SIG-M5 treated with dmso at 0.1 percent for 504 hours (cell line): Measurements from ENCODE around the gene ZNF23.

Experiments used
- DNase-seq: peaks from one replicate; lab custom pipeline; 2025; ENCODE audit not compliant: unreplicated experiment; lab: John Stamatoyannopoulos, UW

The ZNF23 gene

DNA sequence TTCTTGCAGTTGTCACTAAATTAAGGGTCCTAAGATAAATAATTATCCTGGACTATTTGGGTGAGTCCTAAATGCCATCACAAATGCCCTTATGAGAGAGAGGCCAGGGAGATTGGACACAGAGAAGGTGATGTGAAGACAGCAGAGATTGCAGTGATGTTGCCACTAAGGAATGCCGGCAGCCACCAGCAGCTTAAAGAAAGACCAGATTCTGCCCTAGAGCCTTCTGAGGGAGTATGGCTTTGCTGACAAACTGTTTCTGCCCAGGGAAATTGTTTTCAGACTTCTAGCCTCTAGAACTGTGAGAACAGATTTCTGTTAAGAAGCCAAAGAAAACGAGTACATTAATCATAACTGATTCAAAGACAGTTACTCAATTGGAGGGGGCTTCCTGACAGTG, 10.0 kb upstream of the ZNF23 start:
- no peak for DNase-seq

DNA sequence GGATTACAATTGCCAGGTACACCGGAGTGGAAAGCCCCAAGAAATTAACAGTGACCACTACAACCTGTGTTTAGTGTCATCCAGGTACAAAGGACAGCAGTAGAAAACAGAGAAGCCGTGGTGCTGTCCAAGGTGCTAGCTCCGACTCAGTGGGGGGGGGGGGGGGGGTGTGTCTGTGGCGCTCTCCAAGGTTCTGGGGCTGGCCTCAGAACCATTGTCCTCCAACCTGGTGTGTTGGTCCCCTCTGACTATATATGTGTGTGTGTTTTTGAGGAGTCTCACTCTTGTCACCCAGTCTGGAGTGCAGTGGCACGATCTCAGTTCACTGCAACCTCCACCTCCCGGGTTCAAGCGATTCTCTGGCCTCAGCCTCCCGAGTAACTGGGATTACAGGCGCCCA, 5.8 kb upstream of the ZNF23 start:
- peak; percentile 53 for DNase-seq

DNA sequence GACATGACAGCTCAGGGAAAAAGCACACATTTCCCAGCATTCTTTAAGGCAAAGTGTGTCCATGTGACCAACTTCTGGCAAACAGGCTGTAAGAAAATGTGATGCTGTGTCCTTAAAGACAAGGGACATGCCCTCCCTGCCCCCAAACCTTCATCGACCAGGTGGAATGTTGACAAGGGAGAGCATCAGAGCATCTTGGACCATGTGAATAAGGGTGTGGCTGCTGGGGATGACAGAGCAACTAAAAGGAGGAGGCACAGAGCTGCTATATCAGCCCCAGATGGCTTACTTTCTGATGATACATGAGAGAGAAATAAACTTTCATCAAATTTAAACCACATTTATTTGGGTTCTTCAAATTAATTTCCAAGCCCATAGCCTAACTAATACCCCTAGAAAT, 2.2 kb upstream of the ZNF23 start:
- DNase-seq: no peak

DNA sequence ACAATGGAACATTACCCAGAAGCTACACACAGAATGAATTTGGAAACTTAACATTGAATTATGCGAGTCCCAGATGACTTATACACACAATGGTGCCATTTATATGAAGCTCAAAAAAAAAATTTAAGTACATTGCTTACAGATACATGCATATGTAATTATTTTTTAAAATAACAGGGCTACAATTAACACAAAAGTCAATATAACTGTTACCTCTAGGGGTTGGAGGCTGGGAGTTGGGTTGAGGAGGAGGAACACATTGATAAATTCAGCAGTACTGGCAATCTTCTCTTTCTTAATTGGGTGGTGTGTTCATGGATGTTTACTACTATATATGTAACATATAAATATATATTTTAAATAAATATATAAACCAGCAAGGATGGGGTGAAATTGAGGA, 1.1 kb downstream of the ZNF23 start:
- DNase-seq: no peak

DNA sequence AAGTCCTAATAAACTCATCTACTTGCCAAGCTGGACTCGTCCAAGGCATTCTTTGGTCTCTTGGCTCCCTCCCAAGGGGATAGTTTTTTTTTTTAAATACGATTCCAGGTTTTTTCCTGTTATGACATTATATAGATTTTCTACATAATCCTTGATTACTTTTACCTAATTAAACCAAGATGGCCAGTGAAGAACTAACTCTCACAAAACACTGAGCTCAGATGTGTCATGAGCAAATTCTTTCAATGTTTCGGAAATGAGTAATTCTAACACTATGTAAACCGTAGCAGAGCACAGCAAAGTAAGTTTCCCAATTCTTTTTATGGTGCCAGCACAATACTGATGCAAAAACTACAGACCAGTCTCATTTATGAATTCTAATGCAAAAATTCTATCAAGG, 1.8 kb downstream of the ZNF23 start:
- no peak for DNase-seq

DNA sequence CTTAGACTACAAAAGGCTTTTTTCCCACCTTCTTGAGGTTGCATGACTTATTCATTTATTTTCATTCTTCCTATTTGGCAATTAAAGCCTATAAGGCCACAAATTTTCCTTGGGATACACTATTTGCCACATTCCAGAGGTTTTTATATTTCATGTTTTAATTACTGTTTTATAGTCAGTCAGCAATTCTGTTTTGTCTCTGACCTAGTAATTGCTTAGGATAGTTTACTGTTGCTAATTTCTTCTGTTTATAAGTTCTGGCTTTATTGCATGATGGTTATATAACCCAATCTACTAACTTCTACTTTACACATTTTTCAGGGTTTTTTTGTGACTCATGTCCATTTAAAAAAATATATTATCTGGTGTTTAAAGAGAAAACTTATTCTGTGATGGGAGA, 2.5 kb downstream of the ZNF23 start:
- DNase-seq: no peak

DNA sequence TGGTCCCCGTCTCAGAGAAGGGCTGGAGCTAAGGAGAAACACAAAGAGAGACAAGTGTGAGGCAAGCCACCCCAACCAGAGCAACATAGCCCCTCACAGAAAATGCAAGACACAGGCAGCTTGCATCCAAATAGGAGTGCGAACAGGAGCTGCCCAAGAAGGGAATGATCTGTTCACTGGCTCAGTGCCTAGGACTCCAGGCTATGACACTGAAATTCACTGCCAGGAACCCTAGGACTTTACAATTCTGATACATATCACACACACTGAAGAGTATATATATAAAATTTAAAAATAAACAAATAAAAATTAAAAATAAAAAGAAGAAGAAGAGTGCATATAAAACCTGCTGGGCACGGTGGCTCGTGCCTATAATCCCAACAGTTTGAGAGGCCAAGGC, 5.2 kb downstream of the ZNF23 start:
- no peak for DNase-seq

DNA sequence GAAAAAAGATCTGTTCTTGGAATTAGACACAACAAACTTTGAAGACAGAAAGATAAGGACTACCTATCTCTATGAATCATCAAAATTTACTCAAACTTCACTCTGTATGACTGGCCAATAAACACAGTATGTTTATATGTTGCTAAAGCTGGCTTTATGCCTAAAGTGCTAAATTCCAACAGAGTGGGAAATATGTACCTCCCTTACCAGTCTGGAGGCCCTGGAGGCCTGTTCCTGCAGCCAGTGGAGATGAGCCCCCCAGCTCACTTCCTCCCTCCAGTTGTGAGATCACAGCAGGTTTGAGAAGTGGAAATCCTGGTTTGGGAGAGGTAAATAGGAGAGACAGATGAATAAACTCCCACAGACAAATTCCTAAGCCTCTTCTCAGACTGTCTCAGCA, 9.0 kb downstream of the ZNF23 start:
- DNase-seq: no peak

DNA sequence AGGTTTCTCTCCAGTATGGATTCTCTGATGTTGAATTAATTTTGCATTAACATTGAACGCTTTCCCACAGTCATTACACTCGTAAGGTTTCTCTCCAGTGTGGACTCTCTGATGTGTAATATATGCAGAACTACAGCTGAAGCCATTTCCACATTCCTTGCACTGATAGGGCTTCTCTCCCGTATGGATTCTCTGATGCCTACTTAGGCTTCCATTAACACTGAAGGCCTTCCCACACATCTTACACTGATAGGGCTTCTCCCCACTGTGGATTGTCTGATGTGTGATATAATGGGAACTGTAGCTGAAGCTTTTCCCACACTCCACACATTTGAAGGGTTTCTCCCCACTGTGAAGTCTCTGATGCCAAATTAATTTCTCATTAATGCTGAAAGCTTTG, 13.0 kb downstream of the ZNF23 start:
- no peak for DNase-seq

DNA sequence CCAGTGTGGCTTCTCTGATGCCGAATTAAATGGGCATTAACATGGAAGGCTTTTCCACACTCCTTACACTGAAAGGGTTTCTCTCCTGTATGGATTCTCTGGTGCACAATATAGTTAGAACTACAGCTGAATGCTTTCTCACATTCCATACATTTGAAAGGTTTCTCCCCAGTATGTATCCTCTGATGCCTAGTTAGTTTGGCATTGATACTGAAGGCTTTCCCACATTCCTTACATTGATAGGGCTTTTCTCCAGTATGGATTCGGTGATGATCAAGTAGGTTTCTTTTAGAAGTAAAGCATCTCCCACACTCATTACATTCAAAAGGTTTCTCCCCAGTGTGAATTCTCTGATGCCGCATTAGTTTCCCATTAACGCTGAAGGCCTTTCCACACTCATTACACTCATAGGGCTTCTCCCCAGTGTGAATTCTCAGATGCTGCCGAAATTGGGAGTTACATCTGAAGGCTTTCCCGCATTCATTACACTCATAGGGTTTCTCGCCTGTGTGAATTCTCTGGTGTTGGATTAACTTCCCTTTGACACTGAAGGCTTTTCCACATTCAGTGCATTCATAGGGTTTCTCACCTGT, 13.7 kb downstream of the ZNF23 start:
- no peak for DNase-seq

DNA sequence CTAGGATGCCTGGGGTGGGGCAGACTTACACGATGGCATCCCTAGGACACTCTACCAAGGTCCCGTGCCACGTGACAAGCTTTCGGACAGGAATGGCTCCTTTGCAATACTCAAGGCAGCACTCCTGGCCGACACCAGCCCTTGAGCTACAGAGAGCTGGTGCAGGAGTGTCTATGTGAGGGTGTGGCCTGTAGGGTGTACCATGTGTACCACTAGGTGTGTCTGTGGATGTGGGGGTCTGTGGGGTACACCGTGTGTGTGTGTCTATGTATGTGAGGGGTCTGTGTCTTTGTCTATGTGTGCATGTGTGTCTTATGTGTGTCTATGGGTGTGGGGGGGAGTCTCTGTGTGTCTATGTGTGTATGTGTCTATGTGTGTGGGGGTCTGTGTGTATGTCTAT, 18.3 kb downstream of the ZNF23 start:
- DNase-seq: no peak

DNA sequence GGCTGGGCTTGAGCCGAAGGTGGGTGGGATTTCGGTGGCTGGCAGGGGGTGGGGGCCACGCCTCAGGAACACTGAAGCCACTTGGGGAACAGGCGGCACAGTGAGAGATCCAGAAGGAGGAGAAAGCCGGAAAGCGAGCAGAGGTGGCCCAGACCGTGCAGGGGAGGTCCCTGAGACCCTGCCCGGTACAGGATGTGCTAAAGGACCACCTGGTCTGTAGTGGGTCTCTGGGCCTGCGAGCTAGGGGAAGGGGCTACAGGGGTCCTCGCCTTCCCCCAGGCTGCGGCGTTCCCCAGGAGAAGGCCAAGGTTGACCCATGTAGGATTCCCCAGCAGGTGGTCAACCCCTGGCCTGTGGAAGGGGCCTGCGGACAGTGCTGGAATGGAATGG, 20.0 kb downstream of the ZNF23 start, which contains the start of gene TLE7:
TSS of gene TLE7 (minus strand) at position 4 of the 390 bp plus-strand sequence. CDS start 8,730 bp downstream, outside the sequence.
- DNase-seq: no peak

DNA sequence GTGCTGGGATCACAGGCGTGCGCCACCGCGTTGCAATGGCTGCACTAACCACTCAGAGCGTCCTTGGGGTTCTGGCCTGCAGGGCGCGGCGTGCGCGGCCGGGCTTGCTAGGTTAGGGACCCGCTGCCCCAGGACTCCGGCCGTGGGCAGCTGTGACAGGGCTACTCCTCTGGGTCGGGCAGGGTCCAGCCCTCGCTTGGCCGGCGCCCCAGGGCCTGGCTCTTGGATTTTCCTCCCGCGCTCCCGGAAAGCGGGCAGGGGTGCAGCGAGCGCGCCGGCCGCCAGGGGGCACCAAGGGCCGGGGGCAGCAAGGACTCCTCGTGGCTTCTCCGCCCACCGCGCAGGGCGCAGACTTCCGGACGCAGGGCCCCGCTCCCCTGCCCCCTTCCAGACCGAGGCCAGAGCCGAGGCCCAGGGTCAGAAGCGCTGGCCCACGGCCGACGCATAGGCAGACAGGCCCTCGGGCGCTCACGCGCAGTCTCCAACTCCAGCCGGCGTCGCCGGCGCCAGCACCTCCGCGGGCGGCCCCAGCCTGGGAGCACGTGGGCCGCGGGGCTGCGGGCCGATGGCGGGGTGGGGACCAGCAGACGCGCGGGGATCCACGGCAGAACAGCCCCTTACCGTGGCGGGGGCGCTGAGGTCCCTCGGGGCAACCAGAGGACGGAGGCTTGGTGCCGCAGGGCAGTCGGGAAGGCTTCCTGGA, 20.5 kb downstream of the ZNF23 start:
- no peak for DNase-seq

DNA sequence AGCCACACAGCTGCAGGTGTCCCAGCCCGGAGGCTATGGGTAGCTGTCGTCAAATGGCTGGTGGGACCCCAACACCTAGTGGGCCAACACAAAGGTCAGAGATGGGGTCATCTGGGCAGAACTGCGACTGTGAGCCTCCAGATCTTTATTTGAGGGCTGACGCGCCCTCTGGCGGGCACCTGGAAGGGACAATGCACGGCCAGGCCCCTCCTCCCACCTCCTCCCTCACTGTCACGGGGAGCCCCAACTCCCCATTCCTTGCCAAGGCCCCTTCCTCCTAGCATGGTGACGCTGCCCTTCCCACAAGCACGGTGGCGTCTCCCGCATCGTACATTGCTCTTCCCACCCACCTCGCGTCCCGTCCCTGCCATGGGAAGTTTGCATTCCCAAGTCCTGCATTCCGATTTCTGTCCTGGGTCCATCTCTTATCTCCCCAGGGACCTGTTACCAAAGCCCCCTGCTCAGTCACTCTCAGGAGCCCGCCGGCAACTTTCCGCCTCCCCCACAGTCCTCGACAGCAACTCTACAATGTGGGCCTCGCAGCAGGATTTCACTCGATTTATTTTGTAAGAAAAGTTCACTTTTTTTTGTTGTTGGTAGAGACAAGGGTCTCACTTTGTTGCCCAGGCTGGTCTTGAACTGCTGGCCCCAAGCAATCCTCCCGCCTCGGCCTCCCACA, 21.2 kb downstream of the ZNF23 start:
- no peak for DNase-seq

DNA sequence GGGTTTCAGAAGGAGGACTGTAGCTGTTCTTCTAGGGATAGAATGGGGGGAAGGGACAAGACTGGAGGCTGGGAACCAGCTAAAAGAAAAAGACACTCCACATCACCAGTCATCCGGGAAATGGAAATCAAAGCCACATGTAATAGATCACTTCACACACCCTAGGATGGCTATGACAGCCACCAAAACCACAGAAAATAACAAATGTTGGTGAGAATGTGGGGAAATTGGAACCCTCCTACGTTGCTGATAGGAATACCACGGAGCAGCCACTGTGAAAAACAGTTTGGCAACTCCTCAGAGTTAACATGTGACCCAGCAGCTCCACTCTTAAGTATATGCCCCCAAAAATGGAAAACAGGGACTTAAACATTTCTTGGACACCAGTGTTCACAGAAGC, 22.5 kb downstream of the ZNF23 start:
- DNase-seq: no peak

DNA sequence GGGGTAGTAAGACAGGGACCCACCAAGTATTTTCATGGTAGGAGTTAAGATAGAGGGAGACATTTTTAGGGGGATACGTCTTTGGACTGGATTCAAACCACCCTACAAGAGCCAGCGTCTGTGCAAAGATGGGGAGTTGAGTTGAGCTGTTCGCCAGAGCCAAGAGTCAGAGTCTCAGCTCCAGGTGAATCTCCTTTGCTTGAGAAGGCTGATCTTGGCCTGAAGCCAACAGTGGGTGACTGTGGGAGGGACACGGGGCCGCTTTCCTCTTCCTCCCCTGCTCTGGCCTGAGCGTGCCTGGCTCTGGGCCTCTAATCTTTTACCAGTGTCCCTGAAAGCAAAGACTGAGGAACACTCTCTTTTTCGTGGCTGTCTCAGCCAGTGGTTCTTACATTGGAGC, 25.6 kb downstream of the ZNF23 start:
- DNase-seq: no peak

DNA sequence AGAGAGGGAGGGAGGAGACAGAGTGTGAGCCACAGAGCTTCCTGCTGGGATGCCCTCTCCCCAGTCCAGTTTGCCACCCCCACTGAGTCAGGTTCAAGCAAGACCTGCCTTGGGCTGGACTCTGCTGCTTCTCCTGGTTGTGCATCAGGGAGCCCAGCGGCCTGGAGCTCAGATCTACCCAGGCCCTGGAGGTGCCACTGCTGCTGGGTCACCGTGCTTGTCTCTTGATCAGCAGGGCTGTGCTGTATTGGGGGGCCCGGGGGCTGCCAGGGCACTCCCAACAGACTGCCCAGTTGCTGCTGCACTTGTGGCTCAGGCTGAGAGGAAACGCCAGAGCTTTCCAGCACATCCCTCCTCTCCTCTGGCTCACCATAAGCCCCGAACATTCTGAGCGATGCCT, 29.1 kb downstream of the ZNF23 start:
- DNase-seq: no peak

DNA sequence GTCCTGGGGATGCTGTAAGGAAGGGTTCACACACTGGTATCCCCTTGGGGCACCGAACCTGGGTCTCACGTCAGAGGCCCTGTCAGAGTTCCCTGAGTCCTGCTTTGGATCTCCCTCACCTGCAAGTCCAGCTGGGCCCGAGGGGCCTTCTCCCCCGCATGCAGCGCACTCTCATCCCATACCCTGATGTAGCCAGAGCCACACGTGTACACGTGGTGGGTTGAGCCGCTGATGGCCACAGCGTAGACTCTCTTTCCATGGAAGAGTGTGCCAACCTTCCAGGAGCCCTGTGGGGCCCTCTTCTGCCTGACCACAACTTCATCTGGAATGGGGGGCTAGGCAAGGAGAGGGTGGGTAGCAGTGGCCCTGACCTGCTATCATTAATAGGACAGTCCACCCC, 30.1 kb downstream of the ZNF23 start:
- DNase-seq: no peak

DNA sequence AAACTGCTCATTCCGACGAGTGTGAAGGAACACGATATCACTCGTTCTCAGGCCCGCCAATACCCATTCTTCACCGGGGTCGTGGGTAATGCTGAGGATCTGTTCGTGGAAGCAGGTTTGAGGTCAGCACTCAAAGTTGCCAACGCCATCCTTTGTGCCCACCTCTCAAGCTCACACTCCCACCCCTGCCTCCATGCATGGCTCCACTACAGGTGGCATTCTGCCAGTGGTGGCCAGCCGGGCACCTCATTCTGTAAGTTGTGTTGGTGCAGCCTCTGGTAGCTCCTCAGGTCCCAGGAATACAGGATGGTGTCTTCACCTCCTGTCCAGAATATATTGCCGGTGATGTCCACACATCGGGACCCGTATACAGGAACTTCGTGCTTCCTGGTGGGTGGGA, 30.9 kb downstream of the ZNF23 start:
- DNase-seq: no peak

DNA sequence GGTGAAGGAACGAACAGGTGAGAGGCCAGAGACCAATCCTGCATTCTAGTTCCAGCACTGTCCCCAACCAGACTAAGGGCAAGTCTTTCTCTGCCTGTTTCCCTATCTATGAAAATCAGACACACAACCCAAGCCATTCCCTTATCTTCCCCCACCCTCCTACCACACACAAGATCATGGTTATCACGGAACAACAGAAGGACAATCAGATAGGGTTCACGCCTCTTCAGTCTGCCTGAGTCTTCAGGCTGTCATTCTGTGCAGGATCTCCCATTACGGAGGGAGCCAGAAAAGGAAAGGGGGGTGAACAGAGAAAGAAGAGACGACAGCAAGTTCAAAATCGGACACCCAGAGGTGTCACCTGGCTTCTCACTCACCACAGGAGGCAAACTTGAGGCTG, 31.3 kb downstream of the ZNF23 start:
- DNase-seq: no peak

DNA sequence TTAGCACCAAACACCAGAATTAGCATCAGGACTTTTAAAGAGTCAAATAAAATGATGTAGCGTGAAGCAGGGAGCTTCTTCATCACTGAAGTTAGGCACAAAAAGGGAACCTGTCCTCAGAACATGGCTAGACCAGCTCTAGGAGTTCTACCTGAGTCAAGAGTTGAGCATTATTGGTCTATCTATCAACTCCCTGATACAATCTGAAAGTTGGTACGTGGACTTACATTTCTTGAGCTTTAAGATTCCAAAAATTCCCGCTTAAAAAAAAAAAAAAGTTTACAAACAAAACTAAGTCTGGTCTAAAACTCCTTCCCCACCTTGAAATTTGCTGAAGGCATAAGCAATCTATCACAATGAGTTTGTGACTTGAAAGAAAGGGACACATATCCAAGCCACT, 32.5 kb downstream of the ZNF23 start:
- no peak for DNase-seq

DNA sequence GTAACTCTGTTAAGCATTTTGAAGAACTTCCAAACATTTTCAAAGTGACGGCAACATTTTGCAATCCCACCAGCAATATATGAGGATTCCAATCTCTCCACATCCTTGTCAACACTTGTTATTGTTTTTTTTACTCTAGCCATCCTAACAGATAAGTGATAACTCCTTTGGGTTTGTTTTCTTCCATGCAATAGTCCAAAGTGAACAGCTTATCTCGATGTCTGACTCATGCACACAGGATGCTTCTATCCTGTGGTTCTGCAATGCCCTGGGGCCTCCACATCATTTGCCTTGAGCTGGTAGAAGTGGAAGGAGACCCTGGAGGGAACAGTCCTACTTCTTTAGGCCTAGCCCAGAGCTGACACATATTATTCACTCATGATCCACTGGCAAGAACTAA, 33.2 kb downstream of the ZNF23 start:
- no peak for DNase-seq

DNA sequence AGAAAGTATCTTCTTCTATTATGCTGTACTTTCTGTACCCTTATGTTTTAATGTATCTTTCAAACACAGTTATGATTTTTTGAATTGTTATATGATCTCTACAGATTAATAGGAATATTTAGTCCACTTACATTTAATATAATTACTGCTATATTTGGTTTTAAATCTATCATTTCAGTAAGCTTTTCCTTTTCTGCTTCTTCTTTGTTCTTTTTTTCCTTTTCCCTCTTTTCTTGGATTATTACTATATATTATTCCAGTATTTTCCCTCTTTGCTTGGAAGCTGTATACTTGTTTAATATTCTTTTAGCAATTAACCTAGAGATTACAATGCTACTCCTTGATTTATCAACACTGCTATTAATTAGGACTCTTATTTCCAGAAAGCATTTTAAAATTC, 33.7 kb downstream of the ZNF23 start:
- DNase-seq: no peak
